PFSK-1 (cell line): ENCODE data around the gene RCN1.

ENCODE experiments used
- FOXP2 ChIP-seq: optimal IDR thresholded peaks from 2 replicates; pipeline ENCODE3; 2011; ENCODE audit warnings: borderline replicate concordance, control low read depth, inconsistent platforms; ENCODE audit not compliant: insufficient read depth; ENCODE audit errors: extremely low read length, extremely low read depth
- POLR2AphosphoS5 ChIP-seq: IDR thresholded peaks from 2 replicates; pipeline ENCODE4 v1.6.1; 2012; ENCODE audit warnings: low read depth, mild to moderate bottlenecking, control low read depth, low read length, moderate library complexity
- REST ChIP-seq, 2 experiments: IDR thresholded peaks; 2 replicates each; pipeline versions ENCODE4 v1.6.1 to v1.8.0; 2011 to 2012; ENCODE audit warnings: low read depth in 2 of 2, low read length in 2 of 2, control low read depth in 1 of 2, inconsistent platforms in 1 of 2, mild to moderate bottlenecking in 1 of 2, moderate library complexity in 1 of 2; ENCODE audit not compliant: insufficient read depth in 1 of 2
- SIN3A ChIP-seq: IDR thresholded peaks from 2 replicates; pipeline ENCODE4 v1.6.1; 2012; ENCODE audit warnings: mild to moderate bottlenecking, low read length, moderate library complexity, borderline replicate concordance; ENCODE audit not compliant: insufficient read depth
- TAF1 ChIP-seq: IDR thresholded peaks from 2 replicates; pipeline ENCODE4 v1.6.1; 2012; ENCODE audit warnings: low read length, control low read depth, borderline replicate concordance; ENCODE audit not compliant: insufficient read depth

The RCN1 gene

GRCh38 chr11:32141745-32142546, 51.1 kb downstream of the RCN1 start:
- TF ChIP-seq SIN3A (no peak), TAF1 (no peak), FOXP2 (no peak), POLR2AphosphoS5 (no peak), REST (IDR thresholded peaks at IDR 0.05; ENCODE audit: insufficient read depth in 1 of 2, low read depth in 2 of 2, low read length in 2 of 2) (no peak)

GRCh38 chr11:32143378-32143777, 52.5 kb downstream of the RCN1 start:
- TF ChIP-seq TAF1 (no peak), REST (IDR thresholded peaks at IDR 0.05; ENCODE audit: insufficient read depth in 1 of 2, low read depth in 2 of 2, low read length in 2 of 2) (no peak), SIN3A (no peak), POLR2AphosphoS5 (no peak), FOXP2 (no peak)

- no peak for TF ChIP-seq SIN3A
- TF ChIP-seq REST (IDR thresholded peaks at IDR 0.05; ENCODE audit: insufficient read depth in 1 of 2, low read depth in 2 of 2, low read length in 2 of 2), result no peak
- TF ChIP-seq POLR2AphosphoS5, result no peak
- TF ChIP-seq FOXP2, result no peak
- TF ChIP-seq TAF1, result no peak
Observed at GRCh38 chr11:32145282-32145681, 54.4 kb downstream of the RCN1 start.

GRCh38 chr11:32148895-32149294, 58.0 kb downstream of the RCN1 start:
- no peak for TF ChIP-seq POLR2AphosphoS5
- no peak for TF ChIP-seq REST (IDR thresholded peaks at IDR 0.05; ENCODE audit: insufficient read depth in 1 of 2, low read depth in 2 of 2, low read length in 2 of 2)
- no peak for TF ChIP-seq FOXP2
- TF ChIP-seq SIN3A, result no peak
- no peak for TF ChIP-seq TAF1

GRCh38 chr11:32149748-32150147, 58.9 kb downstream of the RCN1 start:
- no peak for TF ChIP-seq REST (IDR thresholded peaks at IDR 0.05; ENCODE audit: insufficient read depth in 1 of 2, low read depth in 2 of 2, low read length in 2 of 2)
